ENCODE data around the gene SP7. TPM values are rescaled to one million over a fixed set of nuclear protein-coding genes. Genes with fewer than 3 reads are reported as not detected.

SP7 gene
- total RNA-seq, 4 donors from 2014 or later, result not detected

DNA sequence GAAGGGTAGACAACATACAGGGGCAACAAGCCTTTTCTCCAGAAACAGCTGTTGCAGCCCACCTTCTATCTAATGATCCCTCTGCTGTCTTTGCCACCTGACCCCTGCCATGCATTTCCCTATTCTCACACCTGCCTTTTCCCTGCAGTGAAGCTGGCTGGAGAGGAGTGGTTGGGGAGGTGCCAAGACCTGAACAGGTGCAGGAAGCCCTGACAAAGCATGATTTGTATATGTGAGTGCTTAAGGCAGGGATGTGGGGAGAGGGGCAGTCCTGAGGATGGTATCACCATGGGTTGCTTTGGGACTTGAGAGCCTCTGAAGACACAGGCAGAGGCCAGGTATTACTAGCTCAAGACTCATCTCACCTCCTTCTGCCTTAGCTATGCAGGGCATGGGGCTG is 43.7 kb downstream of the SP7 start:
- Histone ChIP-seq H3K36me3 (peaks cover 0 to 65% (median 0%) of the 10 kb centered on the region in 3 donors), H3K4me3 (no peak overlapping the region), H3K9me3 (no peaks in the 10 kb centered on the region), H3K27me3 (no peaks in the 10 kb centered on the region), H3K27ac (no peak overlapping the region), H3K4me1 (peaks cover 18 to 57% (median 26%) of the 10 kb centered on the region in 3 donors)
- no peak for DNase-seq
- intact Hi-C loops (cut with DNase I), result no loop called here
- TF ChIP-seq POLR2A (IDR thresholded peaks at IDR 0.05), result no peak
- TF ChIP-seq, protein P1, sequence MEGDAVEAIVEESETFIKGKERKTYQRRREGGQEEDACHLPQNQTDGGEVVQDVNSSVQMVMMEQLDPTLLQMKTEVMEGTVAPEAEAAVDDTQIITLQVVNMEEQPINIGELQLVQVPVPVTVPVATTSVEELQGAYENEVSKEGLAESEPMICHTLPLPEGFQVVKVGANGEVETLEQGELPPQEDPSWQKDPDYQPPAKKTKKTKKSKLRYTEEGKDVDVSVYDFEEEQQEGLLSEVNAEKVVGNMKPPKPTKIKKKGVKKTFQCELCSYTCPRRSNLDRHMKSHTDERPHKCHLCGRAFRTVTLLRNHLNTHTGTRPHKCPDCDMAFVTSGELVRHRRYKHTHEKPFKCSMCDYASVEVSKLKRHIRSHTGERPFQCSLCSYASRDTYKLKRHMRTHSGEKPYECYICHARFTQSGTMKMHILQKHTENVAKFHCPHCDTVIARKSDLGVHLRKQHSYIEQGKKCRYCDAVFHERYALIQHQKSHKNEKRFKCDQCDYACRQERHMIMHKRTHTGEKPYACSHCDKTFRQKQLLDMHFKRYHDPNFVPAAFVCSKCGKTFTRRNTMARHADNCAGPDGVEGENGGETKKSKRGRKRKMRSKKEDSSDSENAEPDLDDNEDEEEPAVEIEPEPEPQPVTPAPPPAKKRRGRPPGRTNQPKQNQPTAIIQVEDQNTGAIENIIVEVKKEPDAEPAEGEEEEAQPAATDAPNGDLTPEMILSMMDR (IDR thresholded peaks at IDR 0.05), result no peak

DNA sequence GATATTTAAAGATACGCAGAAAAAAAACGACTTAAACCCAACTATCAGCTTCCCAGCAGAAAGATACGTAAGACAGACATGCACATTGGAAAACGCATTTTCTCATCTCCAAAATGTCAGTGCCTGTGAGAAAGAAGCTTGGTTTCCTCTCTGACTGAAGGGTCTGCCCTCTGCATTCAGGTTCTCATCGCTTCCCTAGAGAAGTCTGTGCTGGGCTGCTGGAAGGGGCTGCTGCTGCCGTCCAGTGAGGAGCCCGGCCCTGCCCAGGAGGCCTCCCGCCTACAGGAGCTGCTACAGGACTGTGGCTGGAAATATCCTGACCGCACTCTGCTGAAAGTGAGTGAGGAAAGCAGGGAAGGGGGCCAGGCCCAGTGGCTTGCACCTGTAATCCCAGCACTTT is 45.5 kb downstream of the SP7 start:
- WGBS, 2 donors, result 81 to 87% methylated on average over 4 to 8 of the region's 9 CpGs
- Histone ChIP-seq H3K36me3 (peaks cover 0 to 71% (median 0%) of the 10 kb centered on the region in 3 donors), H3K27ac (no peak overlapping the region), H3K4me3 (no peak overlapping the region), H3K9me3 (no peaks in the 10 kb centered on the region), H3K4me1 (peaks cover 12 to 58% (median 14%) of the 10 kb centered on the region in 3 donors), H3K27me3 (no peaks in the 10 kb centered on the region)
- DNase-seq, result no peak
- TF ChIP-seq POLR2A (IDR thresholded peaks at IDR 0.05), result no peak
- TF ChIP-seq, protein P1 (IDR thresholded peaks at IDR 0.05), result no peak
- intact Hi-C loops (cut with DNase I), result no loop called here

DNA sequence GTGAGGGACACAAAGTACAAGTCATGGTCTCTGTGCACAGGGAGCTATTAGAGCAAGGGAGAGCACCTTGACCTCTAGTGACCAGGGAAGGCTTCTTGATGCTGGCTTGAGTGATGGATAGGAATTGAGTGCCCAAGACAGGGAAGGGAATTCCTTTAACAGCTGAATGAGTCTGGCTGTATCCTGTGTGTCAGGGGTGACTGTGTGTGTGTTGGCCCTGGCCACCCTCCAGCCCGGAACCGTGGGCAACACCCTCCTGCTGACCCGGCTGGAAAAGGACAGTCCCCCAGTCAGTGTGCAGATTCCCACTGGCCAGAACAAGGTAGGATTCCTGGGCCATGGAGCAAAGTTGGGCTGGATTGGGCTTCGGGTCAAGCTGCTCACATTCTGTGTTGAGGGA is 46.3 kb downstream of the SP7 start:
- 86 to 87% methylated on average over 1 to 3 of the region's 4 CpGs for WGBS, 2 donors

DNA sequence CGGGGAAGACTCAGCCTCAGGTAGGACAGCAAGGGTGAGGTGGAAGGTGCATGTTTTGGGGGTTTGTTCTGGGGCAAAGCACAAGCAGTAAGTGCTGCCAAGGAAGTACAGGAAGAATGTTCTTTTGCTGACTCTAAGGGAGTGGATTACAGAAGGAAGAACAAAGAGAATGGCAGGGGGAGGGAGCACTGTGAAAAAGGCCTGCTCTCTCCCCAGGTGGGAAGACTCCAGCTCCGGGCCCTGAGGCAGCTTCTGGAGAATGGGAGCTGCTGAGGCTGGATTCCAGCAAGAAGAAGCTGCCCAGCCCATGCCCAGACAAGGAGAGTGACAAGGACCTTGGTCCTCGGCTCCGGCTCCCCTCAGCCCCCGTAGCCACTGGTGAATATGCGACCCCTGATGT is 47.8 kb downstream of the SP7 start:
- H3K4me1 ChIP-seq, result peaks cover 6 to 58% (median 13%) of the 10 kb centered on the region in 3 donors
- H3K36me3 ChIP-seq, result peaks cover 0 to 78% (median 0%) of the 10 kb centered on the region in 3 donors
- H3K9me3 ChIP-seq, result no peaks in the 10 kb centered on the region
- no peak for DNase-seq
- 40 to 50% methylated on average over 6 of the region's 6 CpGs for WGBS, 2 donors
- no peak overlapping the region for H3K4me3 ChIP-seq
- intact Hi-C loops (cut with DNase I), result loop anchor here (5.0 kb wide), 1 partner anchor 76 kb away; no protein-coding TSS in a partner anchor
- no peak for TF ChIP-seq POLR2A (IDR thresholded peaks at IDR 0.05)
- TF ChIP-seq, protein P1 (IDR thresholded peaks at IDR 0.05), result no peak
- H3K27ac ChIP-seq, result peak overlapping the region; percentile 62 to 86 (median 84)
- H3K27me3 ChIP-seq, result no peaks in the 10 kb centered on the region

More for the DNA sequence above, 46.3 kb downstream of the SP7 start:
- H3K27ac ChIP-seq, result no peak overlapping the region
- no peaks in the 10 kb centered on the region for H3K9me3 ChIP-seq
- H3K4me1 ChIP-seq, result peaks cover 11 to 54% (median 12%) of the 10 kb centered on the region in 3 donors
- TF ChIP-seq POLR2A (IDR thresholded peaks at IDR 0.05), result no peak
- TF ChIP-seq, protein P1 (IDR thresholded peaks at IDR 0.05), result no peak
- peaks cover 0 to 77% (median 0%) of the 10 kb centered on the region in 3 donors for H3K36me3 ChIP-seq
- no peak for DNase-seq
- H3K27me3 ChIP-seq, result no peaks in the 10 kb centered on the region
- intact Hi-C loops (cut with DNase I), result loop anchor here (5.0 kb wide), 1 partner anchor 78 kb away; no protein-coding TSS in a partner anchor
- H3K4me3 ChIP-seq, result no peak overlapping the region

DNA sequence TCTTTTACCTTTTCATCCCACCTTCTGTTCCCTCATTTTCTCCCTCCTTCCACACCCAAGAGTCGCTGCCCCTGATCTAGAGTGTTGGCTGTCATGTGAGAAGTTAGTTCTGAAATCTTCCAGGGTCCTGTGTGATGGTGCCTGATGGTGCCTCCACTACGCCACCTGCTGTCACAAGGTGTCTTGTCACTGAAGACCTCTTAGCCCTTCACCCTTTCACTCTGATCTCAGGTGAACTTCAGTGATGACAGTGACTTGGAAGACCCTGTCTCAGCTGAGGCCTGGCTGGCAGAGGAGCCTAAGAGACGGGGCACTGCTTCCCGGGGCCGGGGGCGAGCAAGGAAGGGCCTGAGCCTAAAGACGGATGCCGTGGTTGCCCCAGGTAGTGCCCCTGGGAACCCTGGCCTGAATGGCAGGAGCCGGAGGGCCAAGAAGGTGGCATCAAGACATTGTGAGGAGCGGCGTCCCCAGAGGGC is 48.4 kb downstream of the SP7 start:
- Histone ChIP-seq H3K4me3 (no peak overlapping the region), H3K36me3 (peaks cover 0 to 78% (median 2%) of the 10 kb centered on the region in 3 donors), H3K4me1 (peaks cover 6 to 64% (median 19%) of the 10 kb centered on the region in 3 donors), H3K27me3 (no peaks in the 10 kb centered on the region), H3K9me3 (no peaks in the 10 kb centered on the region), H3K27ac (peak overlapping the region; percentile 62 to 86 (median 84))
- DNase-seq, result no peak
- intact Hi-C loops (cut with DNase I), result loop anchor here (5.0 kb wide), 1 partner anchor 75 kb away; no protein-coding TSS in a partner anchor
- TF ChIP-seq, protein P1 (IDR thresholded peaks at IDR 0.05), result peak; percentile 55 to 83 (median 72)
- TF ChIP-seq POLR2A (IDR thresholded peaks at IDR 0.05), result no peak
- WGBS, 2 donors, result 32 to 34% methylated on average over 2 to 7 of the region's 11 CpGs

Data from esophagus squamous epithelium (tissue), 5 donors.